H9 (cell line): ENCODE data around the gene ALDH1B1. TPM values are rescaled to one million over a fixed set of nuclear protein-coding genes. Genes with fewer than 3 reads are reported as not detected.

Source experiments
- DNase-seq: peaks from one replicate; pipeline ENCODE4 v3.0.0-alpha.2; 2017
- H2AFZ ChIP-seq: one replicate; pipeline ENCODE4 v1.6.1; 2013; ENCODE audit warnings: mild to moderate bottlenecking, low read length, control low read depth, moderate library complexity
- H2AK5ac ChIP-seq: 2 replicates; pipeline ENCODE4 v1.6.1; 2013; ENCODE audit warnings: low read length, control low read depth, mixed read lengths; ENCODE audit not compliant: insufficient read length
- H2BK120ac ChIP-seq: one replicate; pipeline ENCODE4 v1.6.1; 2013; ENCODE audit warnings: low read depth, mild to moderate bottlenecking, low read length, control low read depth, inconsistent platforms; ENCODE audit not compliant: poor library complexity, severe bottlenecking
- H2BK12ac ChIP-seq: 2 replicates; pipeline ENCODE4 v1.6.1; 2013; ENCODE audit warnings: low read length, control low read depth, mixed read lengths, low read depth; ENCODE audit not compliant: insufficient read length
- H2BK15ac ChIP-seq: 2 replicates; pipeline ENCODE4 v1.6.1; 2013; ENCODE audit warnings: low read depth, low read length, control low read depth
- H2BK20ac ChIP-seq: one replicate; pipeline ENCODE4 v1.6.1; 2013; ENCODE audit warnings: low read depth, mild to moderate bottlenecking, low read length, control low read depth, inconsistent platforms; ENCODE audit not compliant: poor library complexity, severe bottlenecking
- H2BK5ac ChIP-seq: 2 replicates; pipeline ENCODE4 v1.6.1; 2013; ENCODE audit warnings: low read length, control low read depth, mixed read lengths; ENCODE audit not compliant: insufficient read length
- H3K14ac ChIP-seq: 2 replicates; pipeline ENCODE4 v1.6.1; 2013; ENCODE audit warnings: low read length, control low read depth; ENCODE audit not compliant: insufficient read depth
- H3K18ac ChIP-seq: 2 replicates; pipeline ENCODE4 v1.6.1; 2013; ENCODE audit warnings: low read depth, mild to moderate bottlenecking, mixed read lengths, low read length, control low read depth; ENCODE audit not compliant: insufficient read length
- H3K23ac ChIP-seq: 2 replicates; pipeline ENCODE4 v1.6.1; 2013; ENCODE audit warnings: low read length, control low read depth, mixed read lengths, low read depth; ENCODE audit not compliant: insufficient read length
- H3K23me2 ChIP-seq: 2 replicates; pipeline ENCODE4 v1.6.1; 2013; ENCODE audit warnings: low read depth, mild to moderate bottlenecking, mixed read lengths, low read length, control low read depth; ENCODE audit not compliant: insufficient read length, poor library complexity, severe bottlenecking
- H3K27ac ChIP-seq: 2 replicates; pipeline ENCODE4 v1.5.1; 2013; ENCODE audit warnings: low read length, control low read depth, mixed read lengths, low read depth; ENCODE audit not compliant: insufficient read length
- H3K27me3 ChIP-seq: 2 replicates; pipeline ENCODE4 v1.6.1; 2013; ENCODE audit warnings: low read length, control low read depth, inconsistent platforms; ENCODE audit not compliant: insufficient read depth
- H3K4ac ChIP-seq: 2 replicates; pipeline ENCODE4 v1.6.1; 2013; ENCODE audit warnings: low read depth, mild to moderate bottlenecking, control low read depth, inconsistent platforms, low read length, moderate library complexity
- H3K4me1 ChIP-seq: 2 replicates; pipeline ENCODE4 v1.6.1; 2013; ENCODE audit warnings: low read length, control low read depth, inconsistent platforms; ENCODE audit not compliant: insufficient read depth
- H3K4me2 ChIP-seq: 2 replicates; pipeline ENCODE4 v1.6.1; 2013; ENCODE audit warnings: low read length, control low read depth, mixed read lengths; ENCODE audit not compliant: insufficient read length, insufficient read depth
- H3K56ac ChIP-seq: 2 replicates; pipeline ENCODE4 v1.6.1; 2013; ENCODE audit warnings: low read depth, mild to moderate bottlenecking, mixed read lengths, low read length, control low read depth; ENCODE audit not compliant: insufficient read length
- H3K79me1 ChIP-seq: 2 replicates; pipeline ENCODE4 v1.6.1; 2013; ENCODE audit warnings: low read depth, mild to moderate bottlenecking, moderate library complexity, low read length, control low read depth, inconsistent platforms; ENCODE audit not compliant: insufficient read depth, poor library complexity, severe bottlenecking
- H3K79me2 ChIP-seq: 2 replicates; pipeline ENCODE4 v1.6.1; 2013; ENCODE audit warnings: low read length, control low read depth, inconsistent platforms; ENCODE audit not compliant: insufficient read depth
- H3K9ac ChIP-seq: 2 replicates; pipeline ENCODE4 v1.6.1; 2013; ENCODE audit warnings: low read length, control low read depth, mixed read lengths; ENCODE audit not compliant: insufficient read length; ENCODE audit errors: extremely low read depth
- H3K9me3 ChIP-seq: one replicate; pipeline ENCODE4 v1.6.1; 2013; ENCODE audit warnings: low read depth, low read length, inconsistent platforms; ENCODE audit not compliant: control insufficient read depth
- H3T11ph ChIP-seq: one replicate; pipeline ENCODE4 v1.6.1; 2013; ENCODE audit warnings: mild to moderate bottlenecking, low read length, control low read depth, inconsistent platforms
- H4K20me1 ChIP-seq: one replicate; pipeline ENCODE4 v1.6.1; 2013; ENCODE audit not compliant: control insufficient read depth, insufficient read length, insufficient read depth
- H4K5ac ChIP-seq: 2 replicates; pipeline ENCODE4 v1.6.1; 2013; ENCODE audit warnings: low read depth, mild to moderate bottlenecking, mixed read lengths, low read length, control low read depth; ENCODE audit not compliant: insufficient read length
- H4K8ac ChIP-seq: replicated peaks from 2 replicates; pipeline ENCODE4 v1.6.1; 2013; ENCODE audit warnings: low read length, control low read depth, mixed read lengths, low read depth; ENCODE audit not compliant: insufficient read length
- H4K91ac ChIP-seq: 2 replicates; pipeline ENCODE4 v1.6.1; 2013; ENCODE audit warnings: low read depth, mild to moderate bottlenecking, moderate library complexity, mixed read lengths, low read length, control low read depth; ENCODE audit not compliant: insufficient read length
- H3K27ac Mint-ChIP-seq, 3 experiments: 2 replicates in 2 of 3; 3 replicates in 1 of 3; pipeline ENCODE4 v1.8.0; 2020 to 2021; ENCODE audit warnings: mixed read lengths in 3 of 3, mild to moderate bottlenecking in 1 of 3, moderate library complexity in 1 of 3
- H3K27me3 Mint-ChIP-seq: 2 replicates; pipeline ENCODE4 v1.8.0; 2021; ENCODE audit warnings: low read depth, mild to moderate bottlenecking, moderate library complexity, mixed read lengths
- H3K36me3 Mint-ChIP-seq, 3 experiments: 2 replicates in 2 of 3; 3 replicates in 1 of 3; pipeline ENCODE4 v1.8.0; 2020 to 2021; ENCODE audit warnings: low read depth in 3 of 3, mixed read lengths in 3 of 3; ENCODE audit not compliant: insufficient read depth in 1 of 3
- H3K4me1 Mint-ChIP-seq, 2 experiments: 2 replicates each; pipeline ENCODE4 v1.8.0; 2020; ENCODE audit warnings: mixed read lengths in 2 of 2
- H3K4me3 Mint-ChIP-seq, 2 experiments: 2 replicates in 1 of 2; 3 replicates in 1 of 2; pipeline ENCODE4 v1.8.0; 2020 to 2021; ENCODE audit warnings: mild to moderate bottlenecking in 2 of 2, mixed read lengths in 2 of 2, moderate library complexity in 1 of 2
- H3K9me3 Mint-ChIP-seq, 2 experiments: 2 replicates in 1 of 2; 3 replicates in 1 of 2; pipeline ENCODE4 v1.8.0; 2020; ENCODE audit warnings: mild to moderate bottlenecking in 2 of 2, mixed read lengths in 2 of 2, moderate library complexity in 1 of 2
- WGBS: extraction: QIAGEN DNeasy Blood & Tissue Kit; methylation state at CpG from one replicate; pipeline ENCODE4 v1.1.7; 2013; ENCODE audit warnings: missing lambda C conversion rate, low lambda C conversion rate, mixed read lengths; ENCODE audit not compliant: insufficient read length; ENCODE audit errors: extremely low coverage; 5-methylcytosine and 5-hydroxymethylcytosine counted together
- total RNA-seq: library from RNA; stranded (reverse); gene quantifications from 2 replicates; pipeline ENCODE4 v1.2.1, GENCODE V29; 2021
- TF ChIP-seq, protein P1 (sequence below): fragments of 200-600 bp; sonication (generic); conservative IDR thresholded peaks from 3 replicates; pipeline ENCODE4 v1.8.0; 2021; ENCODE audit warnings: antibody characterized with exemption, mild to moderate bottlenecking

Gene ALDH1B1
- total RNA-seq, 1 experiment from 2014 or later: 49.6 TPM

- Histone ChIP-seq H2AFZ (no peak overlapping the region), H3T11ph (no peak overlapping the region), H2BK5ac (no peak overlapping the region), H3K4me1 (no peaks in the 10 kb centered on the region), H2BK120ac (no peak overlapping the region), H2BK20ac (no peak overlapping the region), H3K9ac (no peak overlapping the region), H2BK12ac (no peak overlapping the region), H3K27me3 (no peaks in the 10 kb centered on the region), H3K9me3 (no peaks in the 10 kb centered on the region), H3K4me2 (no peak overlapping the region), H4K5ac (no peak overlapping the region), H3K14ac (no peak overlapping the region), H3K79me1 (no peaks in the 10 kb centered on the region), H4K20me1 (no peaks in the 10 kb centered on the region), H4K8ac (no peak overlapping the region), H3K27ac (no peak overlapping the region), H3K79me2 (no peaks in the 10 kb centered on the region), H3K4ac (no peak overlapping the region), H3K23me2 (no peaks in the 10 kb centered on the region), H4K91ac (no peak overlapping the region), H2BK15ac (no peak overlapping the region), H3K18ac (no peak overlapping the region), H3K56ac (no peak overlapping the region), H3K23ac (no peak overlapping the region), H2AK5ac (no peak overlapping the region)
- TF ChIP-seq, protein P1, sequence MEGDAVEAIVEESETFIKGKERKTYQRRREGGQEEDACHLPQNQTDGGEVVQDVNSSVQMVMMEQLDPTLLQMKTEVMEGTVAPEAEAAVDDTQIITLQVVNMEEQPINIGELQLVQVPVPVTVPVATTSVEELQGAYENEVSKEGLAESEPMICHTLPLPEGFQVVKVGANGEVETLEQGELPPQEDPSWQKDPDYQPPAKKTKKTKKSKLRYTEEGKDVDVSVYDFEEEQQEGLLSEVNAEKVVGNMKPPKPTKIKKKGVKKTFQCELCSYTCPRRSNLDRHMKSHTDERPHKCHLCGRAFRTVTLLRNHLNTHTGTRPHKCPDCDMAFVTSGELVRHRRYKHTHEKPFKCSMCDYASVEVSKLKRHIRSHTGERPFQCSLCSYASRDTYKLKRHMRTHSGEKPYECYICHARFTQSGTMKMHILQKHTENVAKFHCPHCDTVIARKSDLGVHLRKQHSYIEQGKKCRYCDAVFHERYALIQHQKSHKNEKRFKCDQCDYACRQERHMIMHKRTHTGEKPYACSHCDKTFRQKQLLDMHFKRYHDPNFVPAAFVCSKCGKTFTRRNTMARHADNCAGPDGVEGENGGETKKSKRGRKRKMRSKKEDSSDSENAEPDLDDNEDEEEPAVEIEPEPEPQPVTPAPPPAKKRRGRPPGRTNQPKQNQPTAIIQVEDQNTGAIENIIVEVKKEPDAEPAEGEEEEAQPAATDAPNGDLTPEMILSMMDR: no peak
- Mint-ChIP-seq H3K36me3 (peaks cover 0 to 13% (median 0%) of the 10 kb centered on the region in 3 experiments; a peak in 3 of 7 replicates), H3K9me3 (no peaks in the 10 kb centered on the region), H3K27ac (no peak overlapping the region), H3K27me3 (peaks cover 5% of the 10 kb centered on the region; the same call in 1 of the 2 replicates), H3K4me3 (no peak overlapping the region), H3K4me1 (peaks cover 5 to 8% of the 10 kb centered on the region in 2 experiments; a peak in 3 of 4 replicates)
- WGBS: no CpG with 5 or more reads among the region's 4 CpGs
- DNase-seq: no peak
Observed at GRCh38 chr9:38408719-38409118, 16.2 kb downstream of the ALDH1B1 start.
